ENCODE measurements around the gene NLRC5. TPM values are rescaled to one million over a fixed set of nuclear protein-coding genes. Genes with fewer than 3 reads are reported as not detected.

Gene NLRC5
- total RNA-seq, 2 experiments from 2014 or later = 424 to 434 TPM

DNA sequence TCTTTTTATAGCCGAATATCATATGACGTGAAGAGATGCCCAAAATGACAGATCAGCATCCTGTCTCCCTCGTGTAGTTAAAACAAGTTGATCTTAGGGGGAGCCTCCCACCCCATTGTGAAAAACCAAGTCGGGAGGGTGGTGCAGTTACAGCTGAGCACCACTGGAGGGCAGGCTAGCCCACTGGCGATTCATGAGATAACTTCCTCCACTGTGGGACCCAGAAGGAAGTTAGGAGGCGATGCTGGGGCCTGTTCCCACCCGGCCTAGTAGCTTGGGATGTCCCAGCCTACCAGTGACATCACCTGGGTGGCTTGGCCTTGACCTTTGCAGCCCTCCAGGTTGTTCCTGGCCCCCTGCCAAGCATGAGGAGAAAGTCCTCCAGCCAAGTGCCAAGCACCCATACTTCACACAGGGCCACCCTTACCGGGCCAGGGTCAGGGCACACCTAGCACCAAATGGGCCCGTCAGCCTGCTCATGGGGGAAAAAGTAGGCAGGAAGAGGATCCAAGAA, 95.0 kb downstream of the NLRC5 start:
- Mint-ChIP-seq H3K27me3 (no peaks in the 10 kb centered on the region), H3K36me3 (ENCODE audit: low read depth) (peaks cover 42% of the 10 kb centered on the region), H3K4me1 (ENCODE audit: low read depth) (peaks cover 12% of the 10 kb centered on the region), H3K27ac (peak overlapping the region; percentile 84), H3K9me3 (no peaks in the 10 kb centered on the region), H3K4me3 (no peak overlapping the region)
- H3K4me1 ChIP-seq (ENCODE audit: insufficient read depth, low read length) = peaks cover 11% of the 10 kb centered on the region
- H3K4me3 ChIP-seq (ENCODE audit: low read length) = no peak overlapping the region
- ChIA-PET POLR2A (interaction anchor here (0.6 to 2.8 kb wide), 11 partner anchors 9 to 105 kb away, joined by 3 to 14 read pairs (median 3); partner anchors contain the start of genes CPNE2, NLRC5, PSME3IP1 and RSPRY1), CTCF (interaction anchor here (0.6 to 2.6 kb wide), 19 partner anchors 9 to 120 kb away, joined by 3 to 16 read pairs (median 4); partner anchors contain the start of genes CPNE2, PSME3IP1 and RSPRY1)
- intact Hi-C loops (cut with DNase I, micrococcal nuclease) = loop anchor here (1.0 to 10.0 kb wide), 4 partner anchors 84 to 332 kb away; partner anchors contain the start of gene SLC12A3 (in 1 of the 2)
- TF ChIP-seq, protein P1, sequence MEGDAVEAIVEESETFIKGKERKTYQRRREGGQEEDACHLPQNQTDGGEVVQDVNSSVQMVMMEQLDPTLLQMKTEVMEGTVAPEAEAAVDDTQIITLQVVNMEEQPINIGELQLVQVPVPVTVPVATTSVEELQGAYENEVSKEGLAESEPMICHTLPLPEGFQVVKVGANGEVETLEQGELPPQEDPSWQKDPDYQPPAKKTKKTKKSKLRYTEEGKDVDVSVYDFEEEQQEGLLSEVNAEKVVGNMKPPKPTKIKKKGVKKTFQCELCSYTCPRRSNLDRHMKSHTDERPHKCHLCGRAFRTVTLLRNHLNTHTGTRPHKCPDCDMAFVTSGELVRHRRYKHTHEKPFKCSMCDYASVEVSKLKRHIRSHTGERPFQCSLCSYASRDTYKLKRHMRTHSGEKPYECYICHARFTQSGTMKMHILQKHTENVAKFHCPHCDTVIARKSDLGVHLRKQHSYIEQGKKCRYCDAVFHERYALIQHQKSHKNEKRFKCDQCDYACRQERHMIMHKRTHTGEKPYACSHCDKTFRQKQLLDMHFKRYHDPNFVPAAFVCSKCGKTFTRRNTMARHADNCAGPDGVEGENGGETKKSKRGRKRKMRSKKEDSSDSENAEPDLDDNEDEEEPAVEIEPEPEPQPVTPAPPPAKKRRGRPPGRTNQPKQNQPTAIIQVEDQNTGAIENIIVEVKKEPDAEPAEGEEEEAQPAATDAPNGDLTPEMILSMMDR (IDR thresholded peaks at IDR 0.05) = peak; percentile 92
- H3K9me3 ChIP-seq (ENCODE audit: control insufficient read depth in 1 of 2, insufficient read depth in 1 of 2, low read length in 2 of 2) = no peaks in the 10 kb centered on the region
- DNase-seq = peak; percentile 56 to 90 (median 70)
- peak overlapping the region; percentile 43 to 57 for H3K27ac ChIP-seq (ENCODE audit: low read depth in 1 of 2, low read length in 2 of 2)
- H3K27me3 ChIP-seq (ENCODE audit: control insufficient read depth in 1 of 2, insufficient read depth in 2 of 2, low read length in 2 of 2) = no peaks in the 10 kb centered on the region
- ATAC-seq (ENCODE audit: poor library complexity) = peak; percentile 96
- peaks cover 37% of the 10 kb centered on the region for H3K36me3 ChIP-seq (ENCODE audit: insufficient read depth, low read length)

DNA sequence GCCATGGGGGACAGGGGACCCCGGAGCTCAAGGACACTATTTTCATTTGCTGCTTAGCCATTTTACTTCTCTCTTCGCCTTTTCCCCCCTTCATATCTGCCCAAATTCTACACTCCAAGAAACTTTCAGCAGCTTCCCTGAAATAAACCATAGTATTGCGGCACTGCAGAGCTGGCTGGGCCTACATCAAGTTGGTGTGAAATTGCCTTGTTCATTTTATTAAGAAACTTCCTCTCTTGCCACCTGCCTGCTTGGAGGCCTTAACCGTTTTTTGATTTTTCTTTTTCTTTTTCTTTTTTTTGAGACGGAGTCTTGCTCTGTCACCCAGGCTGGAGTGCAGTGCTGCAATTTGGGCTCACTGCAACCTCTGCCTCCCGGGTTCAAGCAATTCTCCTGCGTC, 95.6 kb downstream of the NLRC5 start:
- Mint-ChIP-seq H3K27ac (peak overlapping the region; percentile 18), H3K36me3 (ENCODE audit: low read depth) (peaks cover 35% of the 10 kb centered on the region), H3K9me3 (no peaks in the 10 kb centered on the region), H3K27me3 (no peaks in the 10 kb centered on the region), H3K4me1 (ENCODE audit: low read depth) (peaks cover 12% of the 10 kb centered on the region), H3K4me3 (no peak overlapping the region)
- ChIA-PET POLR2A (interaction anchor here (0.6 to 2.8 kb wide), 7 partner anchors 8 to 101 kb away, joined by 3 to 14 read pairs (median 3); partner anchors contain the start of genes CPNE2, PSME3IP1 and RSPRY1), CTCF (interaction anchor here (1.1 to 2.6 kb wide), 13 partner anchors 8 to 120 kb away, joined by 3 to 16 read pairs (median 4); partner anchors contain the start of genes CPNE2, PSME3IP1 and RSPRY1)
- intact Hi-C loops (cut with DNase I, micrococcal nuclease) = loop anchor here (1.0 to 10.0 kb wide), 5 partner anchors 83 to 377 kb away; partner anchors contain the start of genes POLR2C (in 1 of the 2) and SLC12A3 (in 1 of the 2)
- Histone ChIP-seq H3K36me3 (ENCODE audit: insufficient read depth, low read length) (peaks cover 30% of the 10 kb centered on the region), H3K4me1 (ENCODE audit: insufficient read depth, low read length) (peaks cover 11% of the 10 kb centered on the region), H3K27ac (ENCODE audit: low read depth in 1 of 2, low read length in 2 of 2) (no peak overlapping the region), H3K27me3 (ENCODE audit: control insufficient read depth in 1 of 2, insufficient read depth in 2 of 2, low read length in 2 of 2) (no peaks in the 10 kb centered on the region), H3K4me3 (ENCODE audit: low read length) (no peak overlapping the region), H3K9me3 (ENCODE audit: control insufficient read depth in 1 of 2, insufficient read depth in 1 of 2, low read length in 2 of 2) (no peaks in the 10 kb centered on the region)
- no peak for ATAC-seq (ENCODE audit: poor library complexity)
- TF ChIP-seq, protein P1 (IDR thresholded peaks at IDR 0.05) = no peak
- no peak for DNase-seq

DNA sequence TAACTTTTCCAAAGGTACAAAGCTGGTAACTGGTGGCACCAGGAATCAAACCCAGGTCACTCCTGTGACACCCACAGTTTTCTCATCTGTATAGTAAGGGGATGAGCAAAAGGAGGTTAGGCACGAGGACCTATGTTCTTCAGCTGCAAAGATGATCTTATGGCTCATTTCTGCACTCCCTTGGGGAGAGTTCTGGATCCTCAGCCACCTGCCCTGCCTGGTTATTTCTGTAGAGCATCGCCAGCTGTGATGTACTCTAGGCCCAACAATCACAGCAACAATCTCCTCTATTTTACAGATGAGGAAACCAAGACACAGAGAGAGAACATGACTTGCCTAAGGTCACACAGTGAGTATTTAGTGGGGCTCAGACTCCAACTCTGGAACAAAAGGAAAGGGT, 97.6 kb downstream of the NLRC5 start:
- ChIA-PET CTCF (interaction anchor here (0.7 kb wide), 2 partner anchors 10 to 68 kb away, joined by 3 to 4 read pairs; no protein-coding TSS in a partner anchor), POLR2A (interaction anchor here (1.2 kb wide), 1 partner anchor 62 kb away, joined by 3 read pairs; no protein-coding TSS in a partner anchor)
- Histone ChIP-seq H3K4me1 (ENCODE audit: insufficient read depth, low read length) (peaks cover 18% of the 10 kb centered on the region), H3K9me3 (ENCODE audit: control insufficient read depth in 1 of 2, insufficient read depth in 1 of 2, low read length in 2 of 2) (no peaks in the 10 kb centered on the region), H3K4me3 (ENCODE audit: low read length) (no peak overlapping the region), H3K27ac (ENCODE audit: low read depth in 1 of 2, low read length in 2 of 2) (no peak overlapping the region), H3K27me3 (ENCODE audit: control insufficient read depth in 1 of 2, insufficient read depth in 2 of 2, low read length in 2 of 2) (no peaks in the 10 kb centered on the region), H3K36me3 (ENCODE audit: insufficient read depth, low read length) (peaks cover 19% of the 10 kb centered on the region)
- DNase-seq (no peak), ATAC-seq (ENCODE audit: poor library complexity) (no peak)
- intact Hi-C loops (cut with DNase I, micrococcal nuclease) = loop anchor here (5.0 to 10.0 kb wide), 3 partner anchors 222 to 375 kb away; partner anchors contain the start of genes POLR2C (in 1 of the 2) and SLC12A3 (in 1 of the 2)
- Mint-ChIP-seq H3K4me3 (no peak overlapping the region), H3K36me3 (ENCODE audit: low read depth) (peaks cover 18% of the 10 kb centered on the region), H3K27ac (no peak overlapping the region), H3K4me1 (ENCODE audit: low read depth) (peaks cover 19% of the 10 kb centered on the region), H3K9me3 (no peaks in the 10 kb centered on the region), H3K27me3 (no peaks in the 10 kb centered on the region)
- TF ChIP-seq, protein P1 (IDR thresholded peaks at IDR 0.05) = no peak
